OCI-LY7 (cell line): Measurements from ENCODE around the gene SLC24A4. TPM values are rescaled to one million over a fixed set of nuclear protein-coding genes. Genes with fewer than 3 reads are reported as not detected.

Experiments used
- BruUV-seq: library from RNA; stranded (reverse); fragments of 400-500 nt; replicated peaks from 2 replicates; lab custom pipeline; 2021; lab: Mats Ljungman, UMichigan
- CTCF ChIA-PET: fragments of 300-600 bp; sonication (Branson Sonifier 250); formaldehyde crosslinking; loops from one replicate; lab custom pipeline; 2022; ENCODE audit warnings: antibody characterized with exemption; ENCODE audit not compliant: unreplicated experiment; lab: Charles Lee
- POLR2A ChIA-PET: fragments of 300-600 bp; sonication (Branson Sonifier 250); formaldehyde crosslinking; loops from one replicate; lab custom pipeline; 2022; ENCODE audit warnings: antibody characterized with exemption; lab: Charles Lee
- DNase-seq: peaks from one replicate; pipeline ENCODE4 v3.0.0-alpha.2; 2015; ENCODE audit warnings: low spot score
- H2AFZ ChIP-seq: fragments of 200-600 bp; sonication (generic), shearing (Covaris generic); 2 replicates; pipeline ENCODE4 v1.6.1; 2014; ENCODE audit warnings: mild to moderate bottlenecking, antibody characterized with exemption, low read length, moderate library complexity
- H3K27ac ChIP-seq: fragments of 200-600 bp; sonication (generic); 2 replicates; pipeline ENCODE4 v1.5.1; 2014; ENCODE audit warnings: mixed run types, low read depth, mild to moderate bottlenecking, moderate library complexity, low read length, inconsistent platforms; ENCODE audit not compliant: poor library complexity, severe bottlenecking
- H3K36me3 ChIP-seq: fragments of 200-600 bp; sonication (generic); 2 replicates; pipeline ENCODE4 v1.6.1; 2014; ENCODE audit warnings: mild to moderate bottlenecking, antibody characterized with exemption, low read length, moderate library complexity, mixed read lengths; ENCODE audit not compliant: insufficient read depth
- H3K4me1 ChIP-seq: fragments of 200-600 bp; sonication (generic); 2 replicates; pipeline ENCODE4 v1.5.1; 2014; ENCODE audit warnings: mild to moderate bottlenecking, low read length; ENCODE audit not compliant: insufficient read depth, poor library complexity, severe bottlenecking
- H3K4me2 ChIP-seq: fragments of 200-600 bp; sonication (generic); 2 replicates; pipeline ENCODE4 v1.6.1; 2014; ENCODE audit warnings: mild to moderate bottlenecking, low read length
- H3K4me3 ChIP-seq: fragments of 200-600 bp; sonication (generic); 2 replicates; pipeline ENCODE4 v1.5.1; 2014; ENCODE audit warnings: mild to moderate bottlenecking, low read depth, low read length; ENCODE audit not compliant: poor library complexity, severe bottlenecking
- H3K79me2 ChIP-seq: fragments of 200-600 bp; sonication (generic); 2 replicates; pipeline ENCODE4 v1.6.1; 2016; ENCODE audit warnings: low read depth, mild to moderate bottlenecking, low read length, moderate library complexity, mixed read lengths; ENCODE audit not compliant: insufficient read depth
- H3K9me2 ChIP-seq: fragments of 200-600 bp; sonication (generic); 2 replicates; pipeline ENCODE4 v1.6.1; 2016; ENCODE audit warnings: mild to moderate bottlenecking, low read length, mixed read lengths; ENCODE audit not compliant: insufficient read depth
- H3K9me3 ChIP-seq: fragments of 200-600 bp; sonication (generic); 2 replicates; pipeline ENCODE4 v1.6.1; 2014; ENCODE audit warnings: mild to moderate bottlenecking, mixed run types, low read length, mixed read lengths
- H4K20me1 ChIP-seq: fragments of 200-600 bp; sonication (generic); 2 replicates; pipeline ENCODE4 v1.6.1; 2014; ENCODE audit warnings: mild to moderate bottlenecking, antibody characterized with exemption, low read length, moderate library complexity, mixed read lengths; ENCODE audit not compliant: insufficient read depth
- EZH2phosphoT487 ChIP-seq: fragments of 200-600 bp; sonication (generic); IDR thresholded peaks from 2 replicates; pipeline ENCODE4 v1.6.1; 2018; ENCODE audit warnings: low read depth, borderline replicate concordance, mild to moderate bottlenecking, mixed run types, antibody characterized with exemption, low read length, moderate library complexity, mixed read lengths
- intact Hi-C: fragments of 100-400 bp; cut with micrococcal nuclease; formaldehyde crosslinking; loops from one replicate; pipeline ENCODE4 v1.10.0; 2022; ENCODE audit not compliant: unreplicated experiment
- total RNA-seq, 2 experiments: library from RNA; depleted of rRNA in 1 of 2; stranded (reverse); fragments of >200 nt in 1 of 2; shearing (Covaris generic) in 1 of 2; gene quantifications; 2 replicates each; pipeline ENCODE4 v1.2.3, GENCODE V29; 2014 to 2022
- TF ChIP-seq, protein P1 (sequence below): fragments of 200-600 bp; sonication (generic); conservative IDR thresholded peaks from 2 replicates; pipeline ENCODE4 v1.5.1; 2014; ENCODE audit warnings: mild to moderate bottlenecking, antibody characterized with exemption, low read length, moderate library complexity, mixed read lengths

The SLC24A4 gene
- total RNA-seq, 2 experiments from 2014 or later = not detected

DNA sequence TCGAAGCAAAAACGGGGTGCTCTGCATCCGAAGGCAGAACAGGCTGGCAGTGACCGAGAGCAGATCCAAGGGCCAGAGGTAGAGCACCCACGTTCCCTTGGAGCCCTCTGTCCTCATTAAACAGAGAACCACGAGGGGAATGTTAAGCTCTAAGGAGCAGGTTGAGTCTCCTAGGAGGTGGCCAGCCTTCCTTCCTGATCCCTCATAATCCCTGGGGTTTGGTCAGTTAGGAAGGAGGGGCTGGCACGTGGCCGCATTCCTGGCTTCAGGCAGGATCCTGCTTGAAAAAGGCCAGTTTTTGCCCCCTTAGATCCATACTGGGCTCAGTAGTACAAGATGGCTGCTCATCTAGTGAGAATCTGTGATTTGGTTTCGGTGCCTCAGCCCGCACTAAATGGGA lies 57.2 kb downstream of the SLC24A4 start:
- intact Hi-C loops = no loop called here

DNA sequence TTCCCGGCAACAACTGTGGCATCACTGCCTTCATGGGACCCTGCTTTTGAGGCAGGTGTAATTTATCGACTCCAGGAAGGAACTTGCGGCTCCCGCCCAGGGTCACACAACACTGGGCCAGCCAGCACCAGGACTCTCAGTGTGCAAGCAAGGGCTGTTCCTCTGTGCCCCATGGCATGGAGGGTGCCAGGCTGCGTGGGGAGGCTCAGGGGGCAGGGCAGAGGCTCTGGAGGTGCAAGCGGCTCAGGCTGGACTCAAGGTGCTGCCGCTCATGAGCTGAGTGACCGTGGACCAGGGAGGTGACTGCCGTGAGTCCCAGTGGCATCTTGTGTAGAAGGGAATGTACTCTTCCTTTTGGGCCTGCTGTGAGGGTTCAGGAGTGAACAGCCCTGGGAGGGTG lies 57.6 kb downstream of the SLC24A4 start:
- no peaks in the 10 kb centered on the region for H3K4me1 ChIP-seq
- no peak overlapping the region for H3K4me2 ChIP-seq
- no peak for DNase-seq
- intact Hi-C loops = no loop called here
- TF ChIP-seq EZH2phosphoT487 = no peak
- TF ChIP-seq, protein P1, sequence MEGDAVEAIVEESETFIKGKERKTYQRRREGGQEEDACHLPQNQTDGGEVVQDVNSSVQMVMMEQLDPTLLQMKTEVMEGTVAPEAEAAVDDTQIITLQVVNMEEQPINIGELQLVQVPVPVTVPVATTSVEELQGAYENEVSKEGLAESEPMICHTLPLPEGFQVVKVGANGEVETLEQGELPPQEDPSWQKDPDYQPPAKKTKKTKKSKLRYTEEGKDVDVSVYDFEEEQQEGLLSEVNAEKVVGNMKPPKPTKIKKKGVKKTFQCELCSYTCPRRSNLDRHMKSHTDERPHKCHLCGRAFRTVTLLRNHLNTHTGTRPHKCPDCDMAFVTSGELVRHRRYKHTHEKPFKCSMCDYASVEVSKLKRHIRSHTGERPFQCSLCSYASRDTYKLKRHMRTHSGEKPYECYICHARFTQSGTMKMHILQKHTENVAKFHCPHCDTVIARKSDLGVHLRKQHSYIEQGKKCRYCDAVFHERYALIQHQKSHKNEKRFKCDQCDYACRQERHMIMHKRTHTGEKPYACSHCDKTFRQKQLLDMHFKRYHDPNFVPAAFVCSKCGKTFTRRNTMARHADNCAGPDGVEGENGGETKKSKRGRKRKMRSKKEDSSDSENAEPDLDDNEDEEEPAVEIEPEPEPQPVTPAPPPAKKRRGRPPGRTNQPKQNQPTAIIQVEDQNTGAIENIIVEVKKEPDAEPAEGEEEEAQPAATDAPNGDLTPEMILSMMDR = no peak
- H3K36me3 ChIP-seq = no peaks in the 10 kb centered on the region
- H3K9me2 ChIP-seq = no peaks in the 10 kb centered on the region
- no peaks in the 10 kb centered on the region for H4K20me1 ChIP-seq
- H3K27ac ChIP-seq = no peak overlapping the region
- POLR2A ChIA-PET = no interaction called here
- no peak overlapping the region for H2AFZ ChIP-seq
- no peak overlapping the region for H3K4me3 ChIP-seq
- CTCF ChIA-PET = no interaction called here
- no TSS peak for BruUV-seq
- H3K9me3 ChIP-seq = no peaks in the 10 kb centered on the region
- H3K79me2 ChIP-seq = no peaks in the 10 kb centered on the region

More for the DNA sequence above, 57.2 kb downstream of the SLC24A4 start:
- BruUV-seq = no TSS peak
- POLR2A ChIA-PET = no interaction called here
- H3K4me3 ChIP-seq = no peak overlapping the region
- H3K4me2 ChIP-seq = no peak overlapping the region
- H3K36me3 ChIP-seq = no peaks in the 10 kb centered on the region
- TF ChIP-seq EZH2phosphoT487 = no peak
- TF ChIP-seq, protein P1 = no peak
- no peak overlapping the region for H3K27ac ChIP-seq
- H3K9me3 ChIP-seq = no peaks in the 10 kb centered on the region
- no peak overlapping the region for H2AFZ ChIP-seq
- H4K20me1 ChIP-seq = no peaks in the 10 kb centered on the region
- no peaks in the 10 kb centered on the region for H3K9me2 ChIP-seq
- no peaks in the 10 kb centered on the region for H3K4me1 ChIP-seq
- H3K79me2 ChIP-seq = no peaks in the 10 kb centered on the region
- CTCF ChIA-PET = no interaction called here
- no peak for DNase-seq

DNA sequence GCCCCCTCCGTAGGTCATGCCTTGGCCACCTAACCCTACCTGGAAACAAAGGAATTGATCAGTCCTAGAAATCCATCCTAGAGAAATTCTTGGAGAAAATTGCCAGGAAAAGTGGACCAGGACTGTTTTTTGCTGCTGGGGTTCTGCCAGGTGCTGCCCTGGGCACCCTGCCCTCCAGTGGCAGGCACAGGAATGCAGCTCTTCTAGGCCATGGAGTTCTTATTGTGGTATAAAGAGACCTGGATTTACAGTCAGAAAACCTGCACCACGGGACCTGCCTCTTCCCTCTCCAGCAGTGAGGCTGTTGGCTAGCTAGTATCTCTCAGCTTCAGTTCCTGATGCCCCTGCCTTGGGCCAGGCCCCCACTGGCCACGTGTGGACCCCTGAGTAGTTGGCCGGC lies 59.7 kb downstream of the SLC24A4 start:
- H3K36me3 ChIP-seq = no peaks in the 10 kb centered on the region
- H3K9me2 ChIP-seq = no peaks in the 10 kb centered on the region
- intact Hi-C loops = no loop called here
- H2AFZ ChIP-seq = no peak overlapping the region
- POLR2A ChIA-PET = no interaction called here
- no peak overlapping the region for H3K4me3 ChIP-seq
- H4K20me1 ChIP-seq = no peaks in the 10 kb centered on the region
- no peaks in the 10 kb centered on the region for H3K9me3 ChIP-seq
- H3K4me1 ChIP-seq = peaks cover 9% of the 10 kb centered on the region
- TF ChIP-seq EZH2phosphoT487 = no peak
- TF ChIP-seq, protein P1 = peak; percentile 45; the same call in 1 of the 2 replicates
- CTCF ChIA-PET = no interaction called here
- BruUV-seq = no TSS peak
- no peak overlapping the region for H3K4me2 ChIP-seq
- no peaks in the 10 kb centered on the region for H3K79me2 ChIP-seq
- DNase-seq = no peak
- no peak overlapping the region for H3K27ac ChIP-seq
